T-helper 9 cell (primary cell): ENCODE measurements around the gene CYP4F2.
"Not testable (repeated sequence)": the region's sequence is repeated elsewhere in the genome, so short reads cannot be mapped to it uniquely, and the experiment has no call there.

Source experiments
- DNase-seq: peaks from one replicate; pipeline ENCODE4 v3.0.0-alpha.2; 2020
- total RNA-seq, 2 donors: gene quantifications; one replicate each; lab custom pipeline; 2026; lab: John Stamatoyannopoulos, UW

CYP4F2 gene
- total RNA-seq, result 0 to 0.07 reads per million in 2 donors

GRCh38 chr19:15897738-15898276 lies at the start of gene CYP4F2:
TSS of gene CYP4F2 (minus strand) at chr19:15898074. CDS start at chr19:15897611, 463 bp downstream.
- DNase-seq, result no peak

- no peak for DNase-seq
These were observed 47.4 kb upstream of the CYP4F2 start for GRCh38 chr19:15945301-15945700.

GRCh38 chr19:15944401-15944800 lies 46.5 kb upstream of the CYP4F2 start:
- DNase-seq, result no peak

GRCh38 chr19:15937771-15938170 lies 39.9 kb upstream of the CYP4F2 start:
- no peak for DNase-seq

- no peak for DNase-seq
These were observed 39.1 kb upstream of the CYP4F2 start for GRCh38 chr19:15936950-15937349.

DNA sequence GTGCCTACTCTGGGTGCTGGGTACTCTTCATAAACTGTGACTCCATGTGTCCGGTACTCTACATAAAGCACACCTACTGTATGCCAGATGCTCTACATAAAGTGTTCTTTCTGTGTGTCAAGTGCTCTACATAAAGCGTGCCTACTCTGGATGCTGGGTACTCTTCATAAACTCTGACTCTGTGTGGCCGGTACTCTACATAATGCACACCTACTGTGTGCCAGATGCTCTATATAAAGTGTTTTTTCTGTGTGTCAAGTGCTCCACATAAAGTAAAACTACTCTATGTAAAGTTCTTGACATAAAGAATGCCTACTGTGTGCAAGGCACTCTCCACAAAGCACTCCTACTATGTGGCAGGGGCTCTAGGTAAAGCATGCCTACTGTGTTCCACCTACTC lies 38.3 kb upstream of the CYP4F2 start:
- no peak for DNase-seq

GRCh38 chr19:15935167-15935702 lies 37.4 kb upstream of the CYP4F2 start:
- no peak for DNase-seq

DNA sequence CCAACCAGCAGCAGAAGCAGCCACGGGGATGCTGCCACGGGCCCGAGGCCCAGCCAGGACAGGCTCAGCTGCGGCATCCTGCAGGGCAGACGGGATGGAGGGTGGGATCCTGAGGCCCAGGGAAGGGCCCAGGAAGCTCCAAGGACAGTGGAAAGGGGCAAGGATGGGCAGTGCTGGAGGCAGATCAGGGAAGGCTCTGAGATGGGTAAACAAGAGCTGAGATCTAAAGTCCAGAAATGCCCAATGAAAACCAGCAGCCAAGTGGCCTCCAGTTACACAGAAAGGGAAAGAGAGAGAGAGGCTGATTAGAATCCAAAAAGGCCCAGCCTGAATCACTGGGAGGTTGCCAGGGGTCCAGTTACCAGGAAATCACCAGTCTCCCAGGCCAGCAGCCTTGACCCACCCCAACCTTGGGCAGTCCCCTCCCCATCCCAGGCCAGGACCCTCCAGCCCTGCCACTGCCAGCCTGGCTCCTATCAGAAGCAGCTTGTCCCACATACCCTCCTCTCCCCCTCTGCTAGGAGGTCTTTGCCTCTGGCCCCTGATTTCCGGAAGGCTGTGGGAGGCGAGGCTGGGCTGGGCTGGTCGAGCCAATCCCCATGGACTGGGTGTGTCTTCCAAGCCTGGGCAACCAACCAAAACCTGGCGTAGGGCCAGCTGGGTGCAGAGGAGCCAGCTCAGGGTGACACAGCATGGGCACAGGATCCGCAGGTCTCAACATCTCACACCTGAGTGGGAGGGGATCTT lies 36.6 kb upstream of the CYP4F2 start, which contains the start of gene CYP4F11:
Gene CYP4F11 (minus strand): TSS at position 198 of the 747 bp plus-strand sequence. CDS start 121 bp downstream, at position 77.
- no peak for DNase-seq

DNA sequence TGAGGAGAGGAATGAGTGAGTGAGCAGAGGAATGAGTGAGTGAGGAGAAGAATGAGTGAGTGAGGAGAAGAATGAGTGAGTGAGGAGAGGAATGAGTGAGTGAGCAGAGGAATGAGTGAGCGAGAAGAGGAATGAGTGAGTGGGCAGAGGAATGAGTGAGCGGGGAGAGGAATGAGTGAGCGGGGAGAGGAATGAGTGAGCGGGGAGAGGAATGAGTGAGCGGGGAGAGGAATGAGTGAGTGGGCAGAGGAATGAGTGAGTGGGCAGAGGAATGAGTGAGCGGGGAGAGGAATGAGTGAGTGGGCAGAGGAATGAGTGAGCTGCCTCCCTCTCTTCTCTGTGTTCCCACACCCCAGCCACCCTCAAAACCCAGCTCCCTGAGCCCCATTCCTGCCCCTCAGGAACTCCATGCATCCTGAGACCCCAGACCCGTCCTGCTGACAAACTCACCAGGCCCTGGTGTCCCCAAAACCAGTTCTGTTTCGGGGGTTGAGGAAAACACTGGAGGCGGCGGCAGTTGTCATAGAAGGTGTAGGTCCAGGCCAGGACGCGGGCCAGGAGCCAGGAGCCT lies 36.0 kb upstream of the CYP4F2 start:
- DNase-seq, result not testable (repeated sequence)

DNA sequence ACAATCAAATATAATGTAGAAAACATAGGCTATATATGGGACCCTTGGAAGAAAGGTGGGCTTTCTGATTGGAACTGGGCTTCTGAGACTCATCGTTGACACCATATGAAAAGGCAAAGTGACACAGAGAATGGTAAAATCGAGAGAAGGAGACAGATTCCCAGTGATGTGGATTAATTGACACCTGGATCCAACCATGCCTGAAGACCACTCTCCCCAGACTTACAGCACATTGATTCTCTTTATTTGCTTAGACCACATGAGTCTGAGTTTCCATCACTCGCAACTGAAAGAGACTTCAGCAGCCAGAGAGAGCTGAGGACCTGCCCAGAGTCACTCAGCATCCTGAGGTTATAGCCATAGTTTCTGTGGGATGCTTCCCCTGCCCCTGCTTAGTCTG lies 30.4 kb upstream of the CYP4F2 start:
- DNase-seq, result no peak

DNA sequence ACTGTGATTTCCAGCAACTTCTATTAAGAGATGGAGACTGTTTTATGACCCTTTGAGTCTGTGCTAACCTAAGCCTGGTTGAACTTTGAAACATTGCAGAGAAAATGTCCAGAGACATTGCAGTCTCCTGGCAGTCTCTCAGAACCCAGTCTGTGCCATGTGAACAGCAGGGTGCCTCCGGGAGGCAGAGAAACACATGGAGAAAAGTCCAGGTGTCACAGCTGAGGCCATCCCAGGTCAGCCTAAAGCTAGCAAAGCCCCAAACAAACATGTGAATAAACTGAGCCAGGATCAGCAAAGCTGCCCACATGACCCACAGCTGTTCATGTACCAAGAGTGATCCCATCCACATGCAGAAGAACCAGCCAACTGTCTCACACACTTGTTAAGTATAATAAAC lies 28.6 kb upstream of the CYP4F2 start:
- no peak for DNase-seq

DNA sequence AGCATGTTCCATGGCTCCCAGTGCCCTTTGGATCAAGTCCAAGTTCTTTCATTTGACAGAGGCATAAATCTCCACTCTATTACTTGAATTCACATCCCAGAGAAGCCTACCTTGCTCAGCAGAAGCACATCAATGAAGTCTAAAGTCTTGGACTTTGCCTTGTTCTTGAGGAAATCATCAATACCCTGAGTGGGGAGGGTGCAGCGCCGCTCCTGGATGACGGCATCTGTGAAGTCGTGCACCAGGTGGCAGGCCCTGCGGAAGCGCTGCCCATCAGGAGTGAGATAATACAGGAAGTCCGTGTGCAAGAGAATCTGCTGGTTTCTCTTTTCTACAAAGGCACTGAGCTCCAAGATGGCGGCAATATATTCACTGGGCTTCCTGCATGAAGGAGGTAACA lies 25.8 kb upstream of the CYP4F2 start:
- no peak for DNase-seq

DNA sequence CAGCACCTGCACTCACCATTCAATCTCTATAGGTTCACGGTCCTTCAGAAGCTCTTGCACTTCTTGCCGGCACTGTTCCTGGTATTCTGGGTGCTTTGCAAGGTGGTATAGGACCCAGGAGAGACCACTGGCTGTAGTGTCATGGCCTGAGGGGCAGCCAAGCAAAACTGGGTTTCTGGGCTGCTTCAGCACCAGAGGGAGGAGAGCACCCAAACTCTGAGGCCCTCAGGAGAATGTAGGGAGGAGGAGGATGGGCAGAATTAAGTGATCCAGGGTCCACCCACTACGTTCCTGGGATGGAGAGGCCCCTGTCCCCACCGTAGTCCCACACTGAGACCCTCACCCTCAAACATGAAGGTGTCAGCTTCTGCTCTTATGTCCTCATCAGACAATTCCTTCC lies 24.1 kb upstream of the CYP4F2 start:
- DNase-seq, result no peak

- no peak for DNase-seq
These were observed 21.4 kb upstream of the CYP4F2 start for GRCh38 chr19:15919243-15919642.

DNA sequence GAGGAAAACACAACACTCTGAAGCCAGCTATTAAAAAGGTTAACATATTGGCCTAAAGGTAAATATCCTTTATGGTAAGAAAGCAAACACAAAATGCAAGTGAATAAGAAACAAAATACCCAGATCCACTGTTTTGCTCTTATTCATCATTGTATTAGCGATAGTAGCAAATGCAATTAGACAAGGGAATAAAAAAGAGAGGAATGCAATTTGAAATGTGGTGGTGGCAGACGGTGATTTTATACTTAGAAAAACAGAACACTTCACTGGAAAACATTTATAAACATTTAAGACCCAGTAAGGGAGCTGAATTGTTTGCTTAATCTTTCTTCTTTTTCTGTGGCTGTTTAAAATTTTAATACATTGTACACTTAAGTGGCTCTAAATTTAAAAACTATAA lies 17.2 kb upstream of the CYP4F2 start:
- DNase-seq, result no peak

DNA sequence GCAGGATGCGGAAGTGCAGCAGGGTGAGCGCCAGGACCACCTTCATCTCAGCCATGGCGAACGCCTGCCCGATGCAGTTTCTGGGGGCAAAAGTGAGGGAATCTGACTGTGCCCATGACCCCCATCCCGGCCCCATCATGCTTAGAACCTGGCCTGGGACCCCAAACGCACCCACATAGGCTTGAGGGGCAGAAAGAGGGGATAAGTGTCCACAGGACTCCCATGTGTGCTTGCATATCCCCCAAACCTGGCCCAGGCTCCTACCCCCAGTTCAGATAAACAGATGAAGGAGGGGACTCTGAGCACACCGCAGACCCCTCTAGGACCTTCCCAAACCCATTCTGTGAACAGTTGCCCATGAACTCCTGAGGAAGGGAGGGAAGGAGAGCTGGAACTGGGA lies 16.0 kb upstream of the CYP4F2 start:
- no peak for DNase-seq

DNA sequence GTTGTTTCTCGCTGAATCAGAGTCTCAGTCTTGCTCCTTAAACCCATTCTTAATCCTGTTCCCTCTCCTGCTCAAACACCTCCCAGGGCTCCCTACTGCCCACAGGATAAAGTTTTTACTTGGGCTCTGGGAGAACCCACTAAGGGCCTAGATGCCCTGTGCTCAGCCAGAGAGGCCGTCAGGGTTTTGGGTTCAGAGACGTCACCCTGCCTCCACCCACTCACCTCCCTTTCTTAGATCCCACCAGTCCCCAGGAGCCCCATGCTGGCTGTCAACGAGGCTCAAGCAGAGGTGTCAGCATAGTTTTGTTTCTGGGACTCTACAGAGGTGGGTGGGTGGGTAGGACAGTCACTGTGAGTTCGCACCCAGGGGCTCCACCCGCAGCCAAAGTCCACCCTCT lies 15.5 kb upstream of the CYP4F2 start:
- DNase-seq, result no peak

- no peak for DNase-seq
These were observed 13.8 kb upstream of the CYP4F2 start for GRCh38 chr19:15911599-15912235.

GRCh38 chr19:15905026-15905425 lies 7.2 kb upstream of the CYP4F2 start:
- no peak for DNase-seq

GRCh38 chr19:15902898-15903297 lies 5.0 kb upstream of the CYP4F2 start:
- not testable (repeated sequence) for DNase-seq

DNA sequence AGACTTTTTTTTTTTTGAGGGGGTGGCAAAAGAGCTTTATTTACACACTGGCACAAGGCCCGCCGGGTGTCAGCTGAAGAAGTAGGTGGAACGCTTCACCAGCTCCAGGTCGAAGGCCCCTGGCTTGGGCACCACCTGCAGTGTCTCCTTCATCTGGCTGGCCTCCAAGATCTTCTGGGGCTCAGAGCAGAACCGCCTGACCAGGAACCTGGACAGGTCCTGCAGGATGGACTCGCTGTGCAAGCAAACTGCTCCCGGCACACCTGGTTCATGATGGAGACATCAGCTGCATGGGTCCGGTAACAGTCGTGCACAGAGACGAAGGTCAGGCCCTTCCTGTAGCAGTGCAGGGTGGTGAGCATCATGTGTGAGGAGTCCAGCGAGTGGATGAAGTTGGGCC lies 4.4 kb upstream of the CYP4F2 start:
- no peak for DNase-seq

GRCh38 chr19:15900504-15900903 lies 2.6 kb upstream of the CYP4F2 start:
- DNase-seq, result no peak

GRCh38 chr19:15900032-15900431 lies 2.2 kb upstream of the CYP4F2 start:
- DNase-seq, result not testable (repeated sequence)
